GM21786 (cell line): Measurements from ENCODE around the gene TOP2B.

Experiments used
- ATAC-seq: cut with Tn5 transposase; IDR thresholded peaks from one replicate; pipeline ENCODE4 v1.9.1; 2021; ENCODE audit not compliant: unreplicated experiment

Gene TOP2B

DNA sequence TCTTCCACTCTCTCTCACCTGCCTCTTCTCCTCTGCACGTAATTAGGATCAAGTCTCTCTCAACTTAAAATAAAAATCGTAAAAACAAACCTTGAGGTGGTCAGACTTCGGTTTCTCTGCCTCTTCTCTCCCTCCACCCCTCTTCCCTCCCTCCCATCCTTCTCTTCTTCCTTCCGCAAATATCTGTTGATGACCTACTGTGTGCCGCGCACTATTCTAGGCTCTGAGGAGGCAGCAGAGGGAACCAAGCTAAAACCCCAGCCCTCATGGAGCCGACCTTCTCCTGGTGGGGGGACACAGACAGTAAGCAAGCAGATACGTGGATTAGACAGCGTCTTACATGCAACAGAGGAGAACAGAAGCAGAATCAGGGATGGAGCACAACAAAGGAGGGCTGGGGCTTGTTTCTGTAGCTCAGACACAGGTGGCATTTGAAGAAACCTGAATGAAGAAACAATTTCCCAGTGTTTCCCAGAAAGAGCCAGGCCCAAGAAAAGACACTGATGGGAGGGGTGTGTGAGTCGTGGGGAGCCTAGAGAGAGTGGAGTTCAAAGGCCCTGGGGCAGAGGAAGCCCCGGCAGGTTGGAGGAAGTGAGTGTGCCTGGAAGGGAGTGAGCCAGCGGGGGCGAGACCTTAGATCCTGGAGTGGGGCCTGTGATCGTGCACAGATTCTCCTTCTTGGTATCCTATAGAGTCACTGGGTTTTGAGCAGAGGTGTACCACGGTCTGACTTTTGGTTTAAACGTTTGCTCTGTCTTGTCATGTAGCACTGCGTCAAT is 80.5 kb downstream of the TOP2B start:
- ATAC-seq, result no peak

DNA sequence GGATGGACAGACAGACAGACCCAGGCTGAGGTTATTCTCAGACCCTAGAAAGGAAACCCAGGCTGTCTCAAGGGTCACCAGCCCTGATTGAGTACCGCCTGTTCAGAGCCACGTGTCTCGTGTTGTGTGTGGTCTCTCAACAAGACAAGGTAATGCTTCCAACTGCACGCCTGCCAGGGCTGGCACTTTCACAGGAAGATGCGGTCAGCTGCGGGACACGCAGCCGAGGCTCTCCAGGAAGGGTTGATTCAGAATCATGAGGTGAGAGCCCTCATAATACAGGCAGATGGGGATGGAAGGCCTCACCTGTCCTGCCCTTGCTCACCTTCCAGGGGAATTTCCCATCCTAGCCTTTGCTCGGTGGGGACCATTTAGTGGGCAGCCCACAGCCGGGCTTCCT is 81.4 kb downstream of the TOP2B start:
- ATAC-seq, result no peak

DNA sequence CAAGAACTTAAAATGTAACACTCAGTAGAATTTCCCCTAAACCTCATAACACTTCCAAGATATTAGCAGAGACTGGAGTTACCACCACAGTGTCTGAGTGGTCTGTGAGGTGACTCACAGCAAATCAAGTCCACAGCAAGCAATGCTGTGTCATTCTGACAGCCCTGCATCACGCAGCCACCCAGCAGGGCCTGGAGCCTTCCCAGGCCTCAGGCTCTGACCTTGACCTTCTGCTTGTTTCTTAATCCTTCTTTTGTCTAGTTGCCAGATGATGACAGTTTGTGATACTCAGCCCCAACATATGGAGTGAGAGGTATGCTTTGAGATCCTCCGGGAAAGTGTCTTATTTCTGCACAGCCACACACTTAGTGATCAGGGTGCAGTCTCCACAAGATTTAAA is 82.5 kb downstream of the TOP2B start:
- no peak for ATAC-seq

DNA sequence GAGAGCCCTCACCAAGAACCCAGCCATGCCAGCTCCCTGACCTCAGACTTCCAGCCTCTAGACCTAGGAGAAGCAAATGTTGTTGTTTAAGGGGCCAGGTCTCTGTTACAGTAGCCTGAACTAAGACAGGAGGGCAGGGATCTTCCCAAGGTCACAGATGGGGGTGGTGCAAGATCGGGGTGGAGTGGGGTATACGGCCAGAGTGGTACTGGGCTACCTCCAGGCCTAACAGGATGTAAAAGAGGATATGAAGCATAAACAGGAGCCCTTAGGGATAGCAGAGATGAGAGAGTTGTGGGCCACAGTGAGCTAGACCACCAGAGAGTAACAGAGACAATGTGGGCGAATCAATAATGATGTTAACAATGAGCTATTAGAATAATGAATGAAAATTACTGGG is 82.9 kb downstream of the TOP2B start:
- ATAC-seq, result no peak

DNA sequence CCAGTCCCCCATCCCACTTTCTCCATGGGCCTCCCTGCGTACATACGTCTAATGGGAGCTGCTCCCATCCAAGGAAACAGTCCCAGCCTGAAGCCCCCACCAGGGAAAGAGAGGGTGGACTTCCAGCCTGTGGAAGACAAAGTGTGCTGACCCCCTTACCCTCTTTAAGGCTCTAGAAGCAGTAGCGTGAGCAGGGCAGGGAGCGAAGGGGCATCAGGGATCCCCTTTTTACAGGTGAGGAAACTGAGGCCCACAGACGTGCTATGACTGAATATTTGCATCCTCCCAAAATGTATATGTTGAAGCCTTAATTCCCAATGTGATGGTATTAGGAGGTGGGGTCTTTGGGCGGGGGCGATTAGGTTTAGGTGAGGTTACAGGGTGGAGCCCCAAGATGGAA is 83.4 kb downstream of the TOP2B start:
- no peak for ATAC-seq

DNA sequence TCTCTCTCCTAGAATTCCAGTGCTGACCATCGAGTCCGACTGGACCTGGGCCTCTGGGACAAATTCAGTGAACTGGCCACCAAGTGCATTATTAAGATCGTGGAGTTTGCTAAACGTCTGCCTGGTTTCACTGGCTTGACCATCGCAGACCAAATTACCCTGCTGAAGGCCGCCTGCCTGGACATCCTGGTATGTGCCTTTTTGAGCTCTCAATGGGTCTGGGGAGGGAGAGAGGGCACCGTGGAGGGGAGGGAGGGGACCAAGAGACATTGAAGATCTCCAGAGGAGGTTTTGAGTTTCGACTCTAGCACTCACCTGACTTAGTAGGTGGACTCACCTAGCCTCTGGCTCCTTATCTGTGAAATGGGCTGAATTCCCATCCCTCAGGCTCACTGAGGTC is 84.2 kb downstream of the TOP2B start:
- ATAC-seq, result no peak

DNA sequence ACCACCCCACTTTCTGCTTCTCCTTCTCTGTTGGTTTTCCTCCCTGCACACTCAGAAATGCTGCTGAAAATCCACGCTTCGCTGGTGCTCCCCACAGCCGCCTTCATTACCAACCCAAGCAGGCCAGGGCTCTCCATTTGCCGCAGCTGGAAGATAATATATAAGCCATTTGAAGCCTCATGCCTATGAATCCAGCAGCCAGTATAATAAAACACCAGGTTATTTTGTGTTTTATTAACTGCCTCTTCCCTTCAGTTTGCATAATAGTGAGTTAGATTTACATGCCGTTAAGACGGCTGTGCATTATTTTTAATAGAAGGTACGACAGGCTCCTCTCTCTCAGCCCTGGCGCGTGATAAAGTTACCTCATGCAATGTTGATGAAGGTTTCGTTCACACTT is 86.6 kb downstream of the TOP2B start:
- no peak for ATAC-seq

DNA sequence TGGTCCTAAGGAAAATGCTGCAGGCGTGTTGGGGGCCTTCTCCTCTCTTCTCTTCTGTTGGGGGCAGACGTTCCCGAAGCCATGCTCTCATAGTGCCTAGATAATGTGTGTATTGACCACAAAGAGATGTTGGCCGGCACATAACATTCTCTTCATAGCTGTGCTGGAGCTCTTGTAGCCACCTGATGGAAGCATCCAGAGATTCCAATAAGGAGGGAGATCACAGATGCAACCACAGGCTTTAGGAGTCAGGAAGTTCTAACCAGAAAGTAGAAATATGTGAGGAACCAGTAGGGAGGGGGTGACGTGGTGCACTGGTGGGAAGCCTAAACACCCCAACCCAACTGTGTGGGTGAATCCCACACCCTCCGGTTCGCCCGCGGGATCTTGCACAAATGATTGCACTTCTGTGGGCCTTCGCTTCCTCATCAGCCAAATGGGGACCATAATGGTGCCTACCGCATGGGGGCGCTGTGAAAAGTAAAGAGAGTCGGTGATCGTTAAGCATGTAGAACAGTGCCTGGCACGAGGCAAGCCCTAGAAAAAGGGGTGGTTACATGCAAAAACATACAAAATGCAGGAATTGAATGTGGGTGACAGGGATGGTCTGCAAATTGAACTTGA is 87.8 kb downstream of the TOP2B start:
- ATAC-seq, result no peak

DNA sequence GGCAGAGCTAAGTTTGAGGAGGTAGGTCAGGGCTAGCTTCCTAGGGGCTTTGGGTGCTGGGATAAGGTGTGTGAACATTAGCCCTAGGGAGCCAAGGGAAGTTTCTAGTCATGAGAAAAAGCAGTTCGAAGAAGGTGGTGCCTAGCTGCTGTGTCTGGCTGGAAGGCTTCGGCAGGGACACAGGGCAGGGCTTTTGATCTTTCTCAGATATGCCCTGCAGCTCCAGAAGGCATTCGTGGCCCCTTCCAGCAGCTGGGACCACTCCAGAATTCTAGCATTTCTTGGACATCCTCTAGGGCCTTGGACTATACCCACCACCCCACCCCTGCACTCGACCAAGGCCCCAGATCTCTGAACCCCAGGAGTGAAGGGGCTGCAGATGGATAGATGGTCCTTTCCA is 88.6 kb downstream of the TOP2B start:
- no peak for ATAC-seq

DNA sequence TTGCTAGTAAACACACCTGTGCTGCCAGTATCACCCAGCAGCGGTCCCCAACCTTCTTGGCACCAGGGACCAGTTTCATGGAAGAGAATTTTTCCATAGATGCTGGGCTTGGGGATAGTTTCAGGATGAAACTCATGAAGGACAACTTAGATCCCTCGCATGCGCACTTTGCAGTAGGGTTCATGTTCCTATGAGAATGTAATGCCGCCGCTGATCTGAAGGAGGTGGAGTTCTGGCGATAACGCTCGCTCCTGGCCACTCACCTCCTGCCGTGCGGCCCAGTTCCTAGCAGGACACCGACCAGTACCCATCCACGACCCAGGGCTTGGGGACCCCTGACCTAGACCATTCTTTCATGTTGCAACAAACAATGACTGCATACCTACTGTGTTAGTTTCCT is 89.7 kb downstream of the TOP2B start:
- no peak for ATAC-seq

DNA sequence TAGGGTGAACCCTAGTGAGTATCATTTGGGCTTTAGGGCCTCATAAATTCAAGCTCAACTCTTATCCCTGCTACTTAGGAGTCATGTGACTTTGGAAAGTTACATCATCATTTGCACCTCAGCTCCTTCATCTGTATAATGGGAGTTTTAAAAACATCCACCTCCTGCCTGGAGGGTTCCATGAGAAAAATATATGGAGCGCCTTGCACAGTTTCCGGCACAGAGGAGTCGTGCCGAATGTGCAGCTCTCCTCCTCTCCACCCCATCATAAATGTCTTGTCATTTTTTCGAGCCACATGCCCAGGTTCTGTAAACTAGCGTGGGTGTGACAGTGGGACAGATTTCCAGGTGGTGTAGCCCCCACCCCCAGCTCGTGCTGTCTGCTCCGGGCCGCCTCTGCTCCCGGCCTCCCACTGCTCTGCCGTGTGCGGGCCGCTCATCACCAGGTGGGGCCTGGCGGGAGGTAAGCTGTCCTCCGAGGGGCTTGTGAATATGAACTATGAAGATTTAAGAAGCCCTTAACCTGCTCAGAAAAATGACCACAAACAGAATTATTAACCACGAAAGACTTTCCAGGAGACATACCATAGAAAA is 90.4 kb downstream of the TOP2B start:
- ATAC-seq, result no peak

DNA sequence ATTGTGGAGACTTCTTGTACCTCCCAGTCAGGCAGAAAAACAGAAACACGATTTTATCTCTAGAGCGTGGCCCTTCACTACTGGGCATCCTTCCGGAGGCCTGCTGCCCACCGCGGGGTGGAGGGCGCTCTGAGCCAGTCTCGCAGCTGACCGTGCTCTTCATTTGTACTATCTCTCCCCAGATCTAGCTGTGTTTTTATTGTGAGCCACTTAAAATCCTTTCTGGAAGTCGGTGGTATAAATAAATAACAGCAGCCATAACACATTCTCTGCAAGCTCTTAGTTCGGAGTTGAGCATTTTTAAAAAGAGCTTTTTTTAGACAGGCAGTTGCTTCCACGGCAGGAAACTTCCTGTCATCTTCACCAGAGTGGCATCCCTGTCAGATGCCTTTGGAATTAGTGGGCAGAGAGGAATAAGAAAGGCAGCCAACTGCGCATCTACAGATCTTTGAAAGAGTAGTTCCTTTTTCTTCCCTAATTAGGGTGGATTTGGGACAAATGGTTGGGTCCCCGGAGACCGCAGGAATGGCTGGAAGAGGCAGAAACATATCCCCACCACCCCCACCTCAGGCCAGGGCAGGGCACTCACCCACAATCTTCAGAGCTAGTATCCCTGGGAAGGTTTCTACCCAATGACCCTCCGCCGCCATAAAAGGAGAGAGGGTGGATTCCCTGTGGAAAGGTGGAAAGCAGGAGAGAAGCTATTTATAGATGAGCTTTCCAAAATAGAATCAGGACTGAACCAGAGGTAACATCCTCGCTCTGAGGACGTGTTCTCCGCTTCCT is 91.1 kb downstream of the TOP2B start:
- no peak for ATAC-seq

DNA sequence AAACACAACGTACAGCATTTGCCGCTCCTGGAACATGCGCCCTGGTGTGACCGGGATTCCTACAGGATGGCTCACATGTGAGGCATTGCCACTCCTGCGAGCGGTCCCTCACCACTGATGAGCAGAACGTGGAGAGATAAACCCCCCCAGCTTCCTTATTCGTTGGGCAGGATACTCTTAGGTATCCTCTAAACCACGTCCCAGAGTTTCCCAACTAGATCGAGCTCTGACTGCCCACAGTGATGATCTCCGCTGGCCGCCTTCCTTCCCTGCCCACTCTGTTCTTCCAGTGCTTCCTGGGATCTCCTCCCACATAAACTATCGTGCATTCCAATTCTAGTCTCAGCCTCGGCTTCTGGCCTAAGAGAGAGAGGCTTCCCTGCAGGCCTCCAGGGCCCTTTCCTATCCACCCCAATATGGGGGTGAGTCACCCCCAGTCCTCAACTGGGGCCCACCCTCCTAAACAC is 91.8 kb downstream of the TOP2B start:
- ATAC-seq, result no peak

DNA sequence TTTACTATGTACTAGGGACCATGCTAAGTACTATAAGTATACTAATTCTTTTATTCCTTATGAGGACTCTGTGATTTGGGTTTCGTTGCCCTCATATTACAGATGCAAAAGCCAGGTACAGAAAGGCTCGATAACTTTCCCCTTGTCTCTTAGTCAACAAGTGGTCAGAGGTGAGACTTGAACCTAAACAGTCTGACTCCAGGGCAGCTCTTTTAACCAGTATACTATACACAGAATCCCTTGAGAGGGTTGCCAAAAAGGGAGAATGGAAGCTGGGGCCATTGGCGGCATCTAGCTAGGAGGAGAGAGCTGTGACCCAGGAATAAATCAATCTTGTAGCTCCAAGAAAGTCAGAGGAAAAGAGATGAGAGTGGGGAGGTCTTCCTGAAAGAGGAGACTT is 92.4 kb downstream of the TOP2B start:
- no peak for ATAC-seq

DNA sequence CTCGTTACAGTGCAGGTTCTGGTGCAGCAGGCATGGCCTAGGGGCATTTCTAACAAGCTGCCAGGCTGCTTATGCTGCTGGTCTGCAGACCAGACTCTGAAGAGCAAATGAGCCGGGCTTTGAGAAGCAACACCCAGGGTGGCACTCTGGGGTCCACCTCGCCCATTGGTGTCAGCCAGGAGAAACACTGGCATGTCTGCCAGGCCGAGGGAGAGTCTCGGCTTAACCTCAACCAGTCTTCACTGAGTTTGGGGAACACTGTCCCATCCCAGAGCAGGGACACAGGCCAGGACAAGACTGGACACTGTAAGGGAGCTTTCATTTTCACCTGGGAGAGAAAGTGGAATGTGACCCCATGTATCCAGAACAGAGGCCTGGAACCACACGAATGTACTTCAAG is 93.4 kb downstream of the TOP2B start:
- no peak for ATAC-seq

DNA sequence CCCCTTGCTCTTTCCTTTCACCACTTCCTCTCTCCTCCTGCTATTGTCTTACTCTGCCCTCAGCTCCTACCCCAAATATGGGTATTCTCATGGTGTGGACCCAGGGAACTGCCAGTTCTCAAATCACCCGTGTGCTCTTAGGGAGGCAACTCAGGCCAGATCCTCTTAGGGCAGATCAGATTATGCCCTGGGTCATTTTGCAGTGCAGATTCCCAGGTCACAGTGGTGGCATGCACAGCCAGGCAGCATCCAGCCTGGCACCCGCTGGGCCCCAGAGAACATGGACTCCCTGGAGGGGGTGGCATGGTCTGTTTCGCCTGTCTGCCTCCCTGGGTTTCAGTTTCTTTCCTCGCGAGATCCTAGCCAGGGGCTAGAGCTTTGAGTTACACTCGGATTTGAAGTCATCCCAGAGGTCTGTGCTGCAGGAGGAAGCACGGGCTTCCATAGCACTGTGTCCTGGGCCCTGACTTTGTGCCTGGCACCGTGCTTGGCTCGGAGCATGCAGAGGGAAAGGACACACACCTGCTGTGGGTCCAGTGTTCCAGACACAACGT is 96.1 kb downstream of the TOP2B start:
- no peak for ATAC-seq

DNA sequence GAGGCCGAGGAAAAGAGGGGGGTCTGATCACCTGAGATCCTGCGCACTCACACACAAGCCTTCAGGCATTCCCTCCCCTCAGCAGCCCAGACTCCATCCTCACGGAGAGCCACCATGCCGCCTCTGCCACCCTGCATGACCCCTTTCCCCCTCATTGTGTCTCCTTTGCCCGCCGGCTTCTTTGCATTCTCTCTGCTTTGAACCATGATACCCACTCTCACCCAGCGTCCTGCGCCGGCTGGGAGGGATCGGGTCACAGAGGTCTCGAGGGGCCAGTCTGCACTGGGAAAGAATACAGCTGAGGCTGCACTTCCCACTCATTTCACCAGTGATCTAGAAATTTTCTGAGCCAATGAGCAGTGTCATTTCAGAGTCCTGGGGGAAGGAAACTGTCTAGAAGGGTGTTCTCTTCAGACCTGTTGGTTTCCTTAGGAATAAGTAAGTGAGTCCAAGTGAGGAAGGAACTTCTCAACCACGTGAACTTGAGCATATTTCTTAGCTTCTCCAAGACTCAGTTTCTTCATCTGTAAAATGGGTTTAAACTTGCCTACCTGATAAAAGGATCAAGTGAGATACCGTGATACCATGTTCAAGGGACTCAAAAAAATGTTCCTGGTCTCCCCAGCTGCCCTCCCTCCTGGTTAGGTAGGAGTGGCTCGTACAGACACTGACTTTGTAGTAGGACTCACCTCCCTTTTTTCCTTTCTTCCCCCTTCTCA is 96.7 kb downstream of the TOP2B start:
- ATAC-seq, result no peak

DNA sequence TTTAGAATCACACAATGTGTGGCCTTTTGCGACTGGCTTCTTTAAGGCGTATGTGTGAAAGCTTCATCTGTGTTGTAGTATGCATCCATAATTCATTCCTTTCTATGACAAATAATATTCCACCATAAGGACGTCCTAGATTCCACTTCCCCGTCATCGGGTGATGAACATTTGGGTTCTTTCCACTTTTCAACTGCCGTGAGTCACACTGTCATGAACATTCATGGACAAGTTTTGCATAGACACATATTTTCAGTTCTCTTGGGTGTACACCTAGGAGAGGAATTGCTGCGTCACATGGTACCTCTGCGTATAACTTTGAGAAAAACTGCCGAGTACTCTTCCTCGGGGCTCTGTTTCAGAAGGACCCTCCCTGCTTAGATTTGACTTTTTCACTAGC is 97.3 kb downstream of the TOP2B start:
- ATAC-seq, result no peak

DNA sequence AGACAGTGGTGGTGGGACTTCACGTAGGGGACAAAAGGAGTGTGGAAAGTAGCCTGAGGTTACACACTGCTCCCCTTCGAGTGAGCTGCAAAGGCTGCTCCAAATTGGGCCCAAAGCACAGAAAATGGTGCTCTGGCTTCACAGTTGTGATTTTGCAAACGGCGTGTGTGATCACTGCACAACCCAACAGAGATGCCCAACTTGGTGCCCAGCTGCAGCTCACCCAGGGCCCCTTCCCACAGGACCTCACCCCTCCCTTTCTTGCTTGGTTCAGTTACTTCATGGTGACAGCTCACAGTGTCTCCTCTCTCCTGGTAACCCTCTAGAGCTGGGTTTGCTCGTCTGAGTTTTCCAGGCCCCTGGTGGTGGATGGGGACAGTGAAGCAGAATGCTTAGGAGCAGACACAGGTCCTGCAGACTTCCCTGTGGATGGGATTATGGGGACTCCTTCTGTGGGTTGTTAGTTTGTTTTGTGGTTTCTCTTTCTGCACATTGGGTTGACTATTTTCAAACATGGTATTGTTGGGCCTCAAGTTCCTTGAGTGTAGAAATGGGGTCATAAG is 98.3 kb downstream of the TOP2B start:
- ATAC-seq, result no peak

DNA sequence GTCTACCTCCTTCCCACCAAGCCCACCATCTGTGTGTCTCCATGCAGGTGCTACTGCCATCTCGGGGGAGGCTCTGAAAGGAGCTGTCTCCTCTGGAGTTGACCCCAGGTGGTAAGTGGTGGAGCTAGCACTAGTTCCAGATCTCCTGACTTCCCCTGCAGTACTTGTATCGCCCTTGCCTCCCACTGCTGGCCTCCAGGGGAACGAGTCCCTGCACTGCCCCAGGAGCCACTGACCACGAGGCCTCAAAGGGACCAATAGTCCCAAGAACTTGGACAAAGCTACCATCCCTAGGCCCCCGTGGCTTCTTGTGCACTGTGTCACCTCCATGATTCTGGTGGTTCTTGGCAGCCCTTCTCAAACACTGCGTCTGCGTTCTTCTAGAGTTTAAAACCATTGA is 98.9 kb downstream of the TOP2B start:
- no peak for ATAC-seq
